Astrocyte (in vitro differentiated cells and primary cell): Measurements from ENCODE around the gene PICALM. TPM values are rescaled to one million over a fixed set of nuclear protein-coding genes. Genes with fewer than 3 reads are reported as not detected.

Experiments
- DNase-seq: peaks from one replicate; pipeline ENCODE4 v3.0.0-alpha.2; 2010; ENCODE audit warnings: low read depth
- FAIRE-seq: peaks from 2 replicates; lab custom pipeline; 2011; peaks lifted over from hg19 to GRCh38; lab: Jason Lieb, UNC
- H2AFZ ChIP-seq: 2 replicates; pipeline ENCODE4 v1.6.0; 2012; ENCODE audit warnings: low read depth, low read length, inconsistent platforms
- H3K27ac ChIP-seq: 2 replicates; pipeline ENCODE4 v1.5.1; 2011; ENCODE audit warnings: low read depth, low read length, inconsistent platforms
- H3K27me3 ChIP-seq: 2 replicates; pipeline ENCODE4 v1.6.0; 2011; ENCODE audit warnings: low read length, inconsistent platforms; ENCODE audit not compliant: insufficient read depth
- H3K36me3 ChIP-seq: 2 replicates; pipeline ENCODE4 v1.5.1; 2011; ENCODE audit warnings: low read length, inconsistent platforms; ENCODE audit not compliant: insufficient read depth
- H3K4me1 ChIP-seq: 2 replicates; pipeline ENCODE4 v1.5.1; 2011; ENCODE audit warnings: low read length, inconsistent platforms; ENCODE audit not compliant: insufficient read depth
- H3K4me2 ChIP-seq: 2 replicates; pipeline ENCODE4 v1.6.0; 2012; ENCODE audit warnings: low read length, inconsistent platforms
- H3K4me3 ChIP-seq: 2 replicates; pipeline ENCODE4 v1.5.1; 2011; ENCODE audit warnings: low read depth, mild to moderate bottlenecking, low read length, inconsistent platforms; ENCODE audit not compliant: insufficient read depth
- H3K79me2 ChIP-seq: 2 replicates; pipeline ENCODE4 v1.6.0; 2012; ENCODE audit warnings: mild to moderate bottlenecking, low read length, inconsistent platforms; ENCODE audit not compliant: insufficient read depth
- H3K9ac ChIP-seq: 2 replicates; pipeline ENCODE4 v1.6.0; 2012; ENCODE audit warnings: mild to moderate bottlenecking, low read length, inconsistent platforms
- H3K9me3 ChIP-seq: 2 replicates; pipeline ENCODE4 v1.5.1; 2012; ENCODE audit warnings: low read depth, mild to moderate bottlenecking, low read length, inconsistent platforms; ENCODE audit not compliant: insufficient read depth
- H4K20me1 ChIP-seq: 2 replicates; pipeline ENCODE4 v1.6.0; 2012; ENCODE audit warnings: low read length, inconsistent platforms; ENCODE audit not compliant: insufficient read depth
- H3K27ac Mint-ChIP-seq: one replicate; pipeline ENCODE4 v1.8.0; 2021; ENCODE audit warnings: mild to moderate bottlenecking, mixed read lengths; ENCODE audit not compliant: unreplicated experiment
- H3K27me3 Mint-ChIP-seq: one replicate; pipeline ENCODE4 v1.8.0; 2021; ENCODE audit warnings: low read depth, mixed read lengths; ENCODE audit not compliant: unreplicated experiment
- H3K36me3 Mint-ChIP-seq: one replicate; pipeline ENCODE4 v1.8.0; 2021; ENCODE audit warnings: low read depth, mixed read lengths; ENCODE audit not compliant: unreplicated experiment
- H3K4me1 Mint-ChIP-seq: one replicate; pipeline ENCODE4 v1.8.0; 2021; ENCODE audit warnings: low read depth, mixed read lengths; ENCODE audit not compliant: unreplicated experiment
- H3K4me3 Mint-ChIP-seq: one replicate; pipeline ENCODE4 v1.8.0; 2021; ENCODE audit warnings: mild to moderate bottlenecking, moderate library complexity, mixed read lengths; ENCODE audit not compliant: unreplicated experiment
- H3K9me3 Mint-ChIP-seq: one replicate; pipeline ENCODE4 v1.8.0; 2021; ENCODE audit warnings: mild to moderate bottlenecking, mixed read lengths; ENCODE audit not compliant: unreplicated experiment
- CTCF ChIP-seq: IDR thresholded peaks from 2 replicates; pipeline ENCODE4 v1.5.1; 2011; ENCODE audit warnings: low read depth, mild to moderate bottlenecking, inconsistent platforms, low read length, moderate library complexity; ENCODE audit not compliant: insufficient read depth
- EZH2 ChIP-seq: IDR thresholded peaks from 2 replicates; pipeline ENCODE4 v1.6.1; 2012; ENCODE audit warnings: mild to moderate bottlenecking, low read length, inconsistent platforms; ENCODE audit not compliant: insufficient read depth
- total RNA-seq: library from RNA; stranded (reverse); gene quantifications from 2 replicates; pipeline ENCODE4 v1.2.1, GENCODE V29; 2021

The PICALM gene
- total RNA-seq, 1 donor from 2014 or later = 260 TPM

GRCh38 chr11:85951428-85952107 is 117.3 kb downstream of the PICALM start:
- no peak overlapping the region for H3K27ac Mint-ChIP-seq
- H3K27me3 Mint-ChIP-seq = no peaks in the 10 kb centered on the region

GRCh38 chr11:85951049-85951405 is 117.9 kb downstream of the PICALM start:
- no peak overlapping the region for H3K27ac Mint-ChIP-seq
- H3K4me2 ChIP-seq = no peak overlapping the region
- FAIRE-seq (no peak), DNase-seq (no peak)
- no peaks in the 10 kb centered on the region for H3K9me3 ChIP-seq
- H3K27me3 Mint-ChIP-seq = no peaks in the 10 kb centered on the region
- TF ChIP-seq EZH2 (no peak), CTCF (no peak)
- H3K4me1 ChIP-seq = peaks cover 16% of the 10 kb centered on the region
- H3K9me3 Mint-ChIP-seq = peaks cover 4% of the 10 kb centered on the region
- no peak overlapping the region for H3K4me3 Mint-ChIP-seq
- H3K4me3 ChIP-seq = no peak overlapping the region
- peaks cover 6% of the 10 kb centered on the region for H3K36me3 ChIP-seq
- H3K79me2 ChIP-seq = no peaks in the 10 kb centered on the region
- H4K20me1 ChIP-seq = peaks cover 6% of the 10 kb centered on the region
- peaks cover 46% of the 10 kb centered on the region for H3K4me1 Mint-ChIP-seq
- H3K36me3 Mint-ChIP-seq = peaks cover 4% of the 10 kb centered on the region
- no peak overlapping the region for H2AFZ ChIP-seq
- H3K27me3 ChIP-seq = no peaks in the 10 kb centered on the region
- H3K9ac ChIP-seq = no peak overlapping the region
- no peak overlapping the region for H3K27ac ChIP-seq

More at GRCh38 chr11:85951428-85952107, 117.3 kb downstream of the PICALM start:
- H3K4me1 Mint-ChIP-seq = peaks cover 47% of the 10 kb centered on the region
- peaks cover 11% of the 10 kb centered on the region for H3K36me3 ChIP-seq
- peaks cover 22% of the 10 kb centered on the region for H3K4me1 ChIP-seq
- H3K9me3 ChIP-seq = no peaks in the 10 kb centered on the region
- TF ChIP-seq CTCF = no peak
- TF ChIP-seq EZH2 = no peak
- H3K4me2 ChIP-seq = no peak overlapping the region
- peaks cover 4% of the 10 kb centered on the region for H3K36me3 Mint-ChIP-seq
- H4K20me1 ChIP-seq = peaks cover 11% of the 10 kb centered on the region
- H3K27me3 ChIP-seq = no peaks in the 10 kb centered on the region
- no peak overlapping the region for H3K4me3 ChIP-seq
- FAIRE-seq = no peak
- H3K27ac ChIP-seq = no peak overlapping the region
- no peak overlapping the region for H2AFZ ChIP-seq
- H3K9me3 Mint-ChIP-seq = peaks cover 4% of the 10 kb centered on the region
- no peaks in the 10 kb centered on the region for H3K79me2 ChIP-seq
- H3K9ac ChIP-seq = no peak overlapping the region
- DNase-seq = no peak
- H3K4me3 Mint-ChIP-seq = no peak overlapping the region
